Caco-2 (cell line): ENCODE results near the gene FER. TPM values are rescaled to one million over a fixed set of nuclear protein-coding genes. Genes with fewer than 3 reads are reported as not detected.
A peak's percentile ranks its signal among the peaks of the same experiment; 100 is the strongest.

Experiments
- BruUV-seq: library from RNA; stranded (reverse); fragments of 400-500 nt; replicated peaks from 2 replicates; lab custom pipeline; 2021; lab: Mats Ljungman, UMichigan
- CTCF ChIA-PET: fragments of 300-600 bp; sonication (Branson Sonifier 250); formaldehyde crosslinking; loops from one replicate; lab custom pipeline; 2022; ENCODE audit warnings: antibody characterized with exemption; lab: Charles Lee
- POLR2A ChIA-PET: fragments of 300-600 bp; sonication (Branson Sonifier 250); formaldehyde crosslinking; loops from one replicate; lab custom pipeline; 2022; ENCODE audit warnings: antibody characterized with exemption; lab: Charles Lee
- DNase-seq, 2 experiments: peaks; one replicate each; pipeline versions ENCODE4 v3.0.0 to v3.0.0-alpha.2; 2020 to 2022
- H3K27me3 ChIP-seq: replicated peaks from 2 replicates; pipeline ENCODE4 v1.6.0; 2011; ENCODE audit warnings: low read length; ENCODE audit not compliant: control insufficient read depth, insufficient read depth
- H3K36me3 ChIP-seq: 2 replicates; pipeline ENCODE4 v1.5.1; 2011; ENCODE audit warnings: low read length; ENCODE audit not compliant: control insufficient read depth, insufficient read depth
- H3K4me1 ChIP-seq: fragments of 250-450 bp; sonication (Bioruptor Pico); 2 replicates; pipeline ENCODE4 v1.5.1; 2020; ENCODE audit warnings: mild to moderate bottlenecking
- H3K4me3 ChIP-seq: 2 replicates; pipeline ENCODE4 v1.5.1; 2011; ENCODE audit warnings: low read depth, mild to moderate bottlenecking, control low read depth, low read length
- H3K9me3 ChIP-seq: fragments of 250-450 bp; sonication (Bioruptor Pico); 2 replicates; pipeline ENCODE4 v1.5.1; 2020; ENCODE audit warnings: mild to moderate bottlenecking, moderate library complexity
- H3K27ac Mint-ChIP-seq: one replicate; pipeline ENCODE4 v1.8.0; 2022; ENCODE audit warnings: mixed read lengths; ENCODE audit not compliant: unreplicated experiment
- H3K27me3 Mint-ChIP-seq: one replicate; pipeline ENCODE4 v1.8.0; 2022; ENCODE audit warnings: mixed read lengths; ENCODE audit not compliant: insufficient read depth, unreplicated experiment
- H3K36me3 Mint-ChIP-seq: one replicate; pipeline ENCODE4 v1.8.0; 2022; ENCODE audit warnings: mild to moderate bottlenecking, mixed read lengths; ENCODE audit not compliant: insufficient read depth, unreplicated experiment
- H3K4me1 Mint-ChIP-seq: one replicate; pipeline ENCODE4 v1.8.0; 2022; ENCODE audit warnings: low read depth, mixed read lengths; ENCODE audit not compliant: unreplicated experiment
- H3K4me3 Mint-ChIP-seq: one replicate; pipeline ENCODE4 v1.8.0; 2022; ENCODE audit warnings: mild to moderate bottlenecking, moderate library complexity, mixed read lengths; ENCODE audit not compliant: unreplicated experiment
- H3K9me3 Mint-ChIP-seq: one replicate; pipeline ENCODE4 v1.8.0; 2022; ENCODE audit warnings: mixed read lengths; ENCODE audit not compliant: unreplicated experiment
- intact Hi-C: fragments of 100-400 bp; cut with micrococcal nuclease; formaldehyde crosslinking; loops from one replicate; pipeline ENCODE4 v1.10.0; 2022; ENCODE audit not compliant: unreplicated experiment
- total RNA-seq: library from RNA; stranded (reverse); gene quantifications from 2 replicates; pipeline ENCODE4 v1.2.3, GENCODE V29; 2022
- TF ChIP-seq, protein P1 (sequence below), 2 experiments: fragments of 200-600 bp in 1 of 2; IDR thresholded peaks; 1 replicate in 1 of 2; 2 replicates in 1 of 2; pipeline versions ENCODE4 v1.5.1 to v1.8.0; 2011 to 2022; ENCODE audit warnings: antibody characterized with exemption in 1 of 2, control low read depth in 1 of 2, inconsistent platforms in 1 of 2, low read depth in 1 of 2, low read length in 1 of 2, mild to moderate bottlenecking in 1 of 2, moderate library complexity in 1 of 2; ENCODE audit not compliant: insufficient read depth in 1 of 2, severe bottlenecking in 1 of 2, unreplicated experiment in 1 of 2

Gene FER
- total RNA-seq, 1 experiment from 2014 or later: 43.1 TPM

DNA sequence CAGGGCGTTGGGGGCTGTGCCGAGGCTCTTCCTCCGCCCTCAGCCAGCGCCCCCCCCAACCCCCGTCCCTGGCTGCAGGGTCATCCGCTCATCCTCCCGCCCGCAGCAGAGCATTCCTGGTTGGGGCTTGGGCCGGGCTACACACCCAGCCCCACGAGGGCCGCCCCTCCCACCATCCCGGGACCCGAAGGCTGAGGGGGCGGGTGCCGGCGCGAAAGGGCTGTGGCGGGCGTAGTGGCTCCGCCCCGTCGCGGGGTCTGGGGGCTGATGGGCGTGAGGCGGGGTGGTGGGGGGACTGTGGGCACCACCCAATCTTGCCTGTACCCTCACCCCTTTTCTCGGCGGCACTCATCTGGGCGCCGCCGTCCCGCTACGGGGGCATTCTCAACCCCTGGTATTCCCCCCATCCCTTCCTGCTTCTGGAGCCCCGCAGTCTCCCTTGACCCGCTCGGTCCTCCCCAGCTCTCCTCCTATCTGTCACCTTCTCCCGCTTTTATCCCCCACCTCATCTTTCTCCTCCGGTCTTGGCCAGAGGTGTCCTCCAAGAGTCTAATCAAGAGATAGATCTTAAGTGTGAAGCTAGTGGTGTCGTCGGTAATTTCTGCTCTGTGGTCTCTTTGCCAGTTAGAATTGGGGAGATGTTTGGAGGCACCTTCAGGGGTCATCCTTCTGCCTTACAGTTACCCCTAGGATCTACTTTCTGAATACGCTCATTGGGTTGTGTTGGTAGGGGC, 1.6 kb downstream of the FER start:
- Histone ChIP-seq H3K36me3 (no peaks in the 10 kb centered on the region), H3K4me1 (peaks cover 16% of the 10 kb centered on the region), H3K27me3 (no peaks in the 10 kb centered on the region), H3K9me3 (no peaks in the 10 kb centered on the region), H3K4me3 (peak overlapping the region; percentile 98)
- intact Hi-C loops: loop anchor here (1.0 to 10.0 kb wide), 5 partner anchors 68 to 936 kb away; partner anchors contain the start of gene MAN2A1
- Mint-ChIP-seq H3K9me3 (no peaks in the 10 kb centered on the region), H3K27ac (peak overlapping the region; percentile 93), H3K4me3 (peak overlapping the region; percentile 90), H3K36me3 (peaks cover 27% of the 10 kb centered on the region), H3K4me1 (peaks cover 16% of the 10 kb centered on the region), H3K27me3 (no peaks in the 10 kb centered on the region)
- CTCF ChIA-PET: interaction anchor here (0.6 to 1.6 kb wide), 2 partner anchors 21 to 68 kb away, joined by 3 to 4 read pairs; no protein-coding TSS in a partner anchor
- POLR2A ChIA-PET: interaction anchor here (0.9 to 1.6 kb wide), 3 partner anchors 20 to 22 kb away, joined by 3 to 21 read pairs (median 4); no protein-coding TSS in a partner anchor
- TF ChIP-seq, protein P1, sequence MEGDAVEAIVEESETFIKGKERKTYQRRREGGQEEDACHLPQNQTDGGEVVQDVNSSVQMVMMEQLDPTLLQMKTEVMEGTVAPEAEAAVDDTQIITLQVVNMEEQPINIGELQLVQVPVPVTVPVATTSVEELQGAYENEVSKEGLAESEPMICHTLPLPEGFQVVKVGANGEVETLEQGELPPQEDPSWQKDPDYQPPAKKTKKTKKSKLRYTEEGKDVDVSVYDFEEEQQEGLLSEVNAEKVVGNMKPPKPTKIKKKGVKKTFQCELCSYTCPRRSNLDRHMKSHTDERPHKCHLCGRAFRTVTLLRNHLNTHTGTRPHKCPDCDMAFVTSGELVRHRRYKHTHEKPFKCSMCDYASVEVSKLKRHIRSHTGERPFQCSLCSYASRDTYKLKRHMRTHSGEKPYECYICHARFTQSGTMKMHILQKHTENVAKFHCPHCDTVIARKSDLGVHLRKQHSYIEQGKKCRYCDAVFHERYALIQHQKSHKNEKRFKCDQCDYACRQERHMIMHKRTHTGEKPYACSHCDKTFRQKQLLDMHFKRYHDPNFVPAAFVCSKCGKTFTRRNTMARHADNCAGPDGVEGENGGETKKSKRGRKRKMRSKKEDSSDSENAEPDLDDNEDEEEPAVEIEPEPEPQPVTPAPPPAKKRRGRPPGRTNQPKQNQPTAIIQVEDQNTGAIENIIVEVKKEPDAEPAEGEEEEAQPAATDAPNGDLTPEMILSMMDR (IDR thresholded peaks at IDR 0.05; ENCODE audit: insufficient read depth in 1 of 2, low read depth in 1 of 2, low read length in 1 of 2, severe bottlenecking in 1 of 2, unreplicated experiment in 1 of 2): no peak
- BruUV-seq: no TSS peak
- peak in 1 of 2 experiments; percentile 47 for DNase-seq

DNA sequence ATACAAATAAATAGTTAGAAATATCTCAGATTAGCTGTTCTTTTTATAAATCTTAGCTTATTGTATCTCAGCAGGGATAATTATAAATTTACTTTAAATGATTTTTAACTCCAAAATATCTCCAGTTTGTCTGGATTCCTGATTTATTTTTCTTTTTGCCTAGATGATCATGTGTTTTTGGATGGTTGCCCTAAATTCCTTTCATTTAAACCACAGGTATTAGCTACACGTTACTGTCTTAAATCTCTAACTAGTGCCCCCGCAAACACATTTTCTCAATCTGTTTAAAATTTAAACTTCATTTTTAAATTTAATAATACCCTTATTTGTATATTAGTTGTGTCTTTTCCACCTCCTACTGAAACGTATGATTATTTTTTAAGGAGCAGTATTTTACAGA, 5.6 kb downstream of the FER start:
- DNase-seq: no peak
- Histone ChIP-seq H3K4me3 (no peak overlapping the region), H3K9me3 (no peaks in the 10 kb centered on the region), H3K4me1 (no peaks in the 10 kb centered on the region), H3K27me3 (no peaks in the 10 kb centered on the region), H3K36me3 (no peaks in the 10 kb centered on the region)
- no peak overlapping the region for H3K27ac Mint-ChIP-seq
- peaks cover 13% of the 10 kb centered on the region for H3K36me3 Mint-ChIP-seq
- no peaks in the 10 kb centered on the region for H3K27me3 Mint-ChIP-seq
- H3K4me1 Mint-ChIP-seq: no peaks in the 10 kb centered on the region
- TF ChIP-seq, protein P1 (IDR thresholded peaks at IDR 0.05; ENCODE audit: insufficient read depth in 1 of 2, low read depth in 1 of 2, low read length in 1 of 2, severe bottlenecking in 1 of 2, unreplicated experiment in 1 of 2): no peak
- H3K4me3 Mint-ChIP-seq: no peak overlapping the region
- intact Hi-C loops: no loop called here
- no TSS peak for BruUV-seq
- H3K9me3 Mint-ChIP-seq: no peaks in the 10 kb centered on the region
- CTCF ChIA-PET: no interaction called here
- POLR2A ChIA-PET: no interaction called here

- Histone ChIP-seq H3K36me3 (no peaks in the 10 kb centered on the region), H3K27me3 (no peaks in the 10 kb centered on the region), H3K4me3 (no peak overlapping the region), H3K9me3 (no peaks in the 10 kb centered on the region), H3K4me1 (no peaks in the 10 kb centered on the region)
- Mint-ChIP-seq H3K27me3 (no peaks in the 10 kb centered on the region), H3K36me3 (peaks cover 8% of the 10 kb centered on the region), H3K9me3 (no peaks in the 10 kb centered on the region), H3K4me3 (no peak overlapping the region), H3K4me1 (no peaks in the 10 kb centered on the region), H3K27ac (no peak overlapping the region)
- intact Hi-C loops: no loop called here
- BruUV-seq: no TSS peak
- DNase-seq: no peak
- ChIA-PET CTCF (no interaction called here), POLR2A (no interaction called here)
- TF ChIP-seq, protein P1 (IDR thresholded peaks at IDR 0.05; ENCODE audit: insufficient read depth in 1 of 2, low read depth in 1 of 2, low read length in 1 of 2, severe bottlenecking in 1 of 2, unreplicated experiment in 1 of 2): no peak
Measured at GRCh38 chr5:108753877-108754276, 6.2 kb downstream of the FER start.
